DOHH2 (cell line): ENCODE data around the gene SCNN1B.

Source experiments
- H3F3A ChIP-seq: fragments of 200-600 bp; sonication (generic), shearing (Covaris generic); 2 replicates; pipeline ENCODE4 v1.6.0; 2016; ENCODE audit warnings: antibody characterized with exemption, mild to moderate bottlenecking; ENCODE audit not compliant: control insufficient read depth, insufficient read depth
- H3K27ac ChIP-seq: fragments of 200-600 bp; sonication (generic); 2 replicates; pipeline ENCODE4 v1.5.1; 2014; ENCODE audit warnings: low read depth, mild to moderate bottlenecking, low read length, moderate library complexity
- H3K27me3 ChIP-seq: fragments of 200-600 bp; sonication (generic); 2 replicates; pipeline ENCODE4 v1.6.1; 2014; ENCODE audit warnings: mild to moderate bottlenecking, low read length, mixed read lengths; ENCODE audit not compliant: control insufficient read depth
- H3K36me3 ChIP-seq: fragments of 200-600 bp; sonication (generic); 2 replicates; pipeline ENCODE4 v1.6.1; 2014; ENCODE audit warnings: mild to moderate bottlenecking, low read length, moderate library complexity, mixed read lengths; ENCODE audit not compliant: control insufficient read depth
- H3K4me1 ChIP-seq: fragments of 200-600 bp; sonication (generic); 2 replicates; pipeline ENCODE4 v1.6.1; 2014; ENCODE audit warnings: mild to moderate bottlenecking, low read length, mixed read lengths; ENCODE audit not compliant: control insufficient read depth
- H3K4me2 ChIP-seq: fragments of 200-600 bp; sonication (generic); 2 replicates; pipeline ENCODE4 v1.6.0; 2014; ENCODE audit warnings: mild to moderate bottlenecking, low read length, moderate library complexity
- H3K4me3 ChIP-seq: fragments of 200-600 bp; sonication (generic); 2 replicates; pipeline ENCODE4 v1.5.1; 2014; ENCODE audit warnings: mild to moderate bottlenecking, low read length, mixed read lengths
- H3K79me2 ChIP-seq: fragments of 200-600 bp; sonication (generic); 2 replicates; pipeline ENCODE4 v1.6.1; 2014; ENCODE audit warnings: mild to moderate bottlenecking, low read length, mixed read lengths; ENCODE audit not compliant: control insufficient read depth
- H3K9me2 ChIP-seq: fragments of 200-600 bp; sonication (generic); replicated peaks from 2 replicates; pipeline ENCODE4 v1.6.1; 2014; ENCODE audit warnings: mild to moderate bottlenecking, low read length, mixed read lengths; ENCODE audit not compliant: control insufficient read depth
- H3K9me3 ChIP-seq: fragments of 200-600 bp; sonication (generic); 2 replicates; pipeline ENCODE4 v1.6.1; 2014; ENCODE audit warnings: antibody characterized with exemption, low read length, mixed read lengths; ENCODE audit not compliant: control insufficient read depth, insufficient read depth
- H4K20me1 ChIP-seq: fragments of 200-600 bp; sonication (generic); 2 replicates; pipeline ENCODE4 v1.6.0; 2014; ENCODE audit warnings: low read depth, mild to moderate bottlenecking, antibody characterized with exemption, low read length, moderate library complexity; ENCODE audit not compliant: control insufficient read depth, insufficient read depth
- EZH2phosphoT487 ChIP-seq: fragments of 200-600 bp; sonication (generic); IDR thresholded peaks from 2 replicates; pipeline ENCODE4 v1.6.1; 2017; ENCODE audit warnings: borderline replicate concordance, mild to moderate bottlenecking, antibody characterized with exemption, low read length, moderate library complexity, mixed read lengths
- TF ChIP-seq, protein P1 (sequence below): fragments of 200-600 bp; sonication (generic); IDR thresholded peaks from one replicate; pipeline ENCODE4 v1.5.1; 2014; ENCODE audit warnings: antibody characterized with exemption, mild to moderate bottlenecking, low read depth, low read length; ENCODE audit not compliant: poor library complexity, severe bottlenecking

Gene SCNN1B

DNA sequence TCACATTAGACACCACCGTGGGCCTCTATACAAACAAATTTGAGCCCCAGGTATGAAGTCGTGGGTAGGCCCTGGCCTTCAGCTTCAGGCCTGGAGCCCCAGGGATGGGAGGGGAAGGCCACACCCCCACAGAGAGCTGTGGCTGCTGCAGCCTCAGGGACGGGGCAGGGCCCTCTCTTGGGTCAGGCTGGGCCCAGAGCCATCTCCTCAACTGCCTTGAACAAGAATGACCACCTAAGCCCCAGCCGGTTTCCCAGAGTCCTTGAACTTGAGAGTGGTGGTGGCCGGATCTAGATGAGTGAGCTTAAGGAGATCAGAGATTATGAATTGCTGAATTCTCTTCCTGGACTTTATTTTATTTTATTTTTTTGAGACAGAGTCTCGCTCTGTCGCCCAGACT is 18.6 kb downstream of the SCNN1B start:
- Histone ChIP-seq H3F3A (no peaks in the 10 kb centered on the region), H3K36me3 (no peaks in the 10 kb centered on the region), H3K79me2 (no peaks in the 10 kb centered on the region), H3K9me2 (no peaks in the 10 kb centered on the region), H3K9me3 (no peaks in the 10 kb centered on the region), H3K4me2 (no peak overlapping the region), H3K27ac (no peak overlapping the region), H3K4me3 (no peak overlapping the region), H3K4me1 (no peaks in the 10 kb centered on the region), H4K20me1 (no peaks in the 10 kb centered on the region), H3K27me3 (no peaks in the 10 kb centered on the region)
- TF ChIP-seq, protein P1, sequence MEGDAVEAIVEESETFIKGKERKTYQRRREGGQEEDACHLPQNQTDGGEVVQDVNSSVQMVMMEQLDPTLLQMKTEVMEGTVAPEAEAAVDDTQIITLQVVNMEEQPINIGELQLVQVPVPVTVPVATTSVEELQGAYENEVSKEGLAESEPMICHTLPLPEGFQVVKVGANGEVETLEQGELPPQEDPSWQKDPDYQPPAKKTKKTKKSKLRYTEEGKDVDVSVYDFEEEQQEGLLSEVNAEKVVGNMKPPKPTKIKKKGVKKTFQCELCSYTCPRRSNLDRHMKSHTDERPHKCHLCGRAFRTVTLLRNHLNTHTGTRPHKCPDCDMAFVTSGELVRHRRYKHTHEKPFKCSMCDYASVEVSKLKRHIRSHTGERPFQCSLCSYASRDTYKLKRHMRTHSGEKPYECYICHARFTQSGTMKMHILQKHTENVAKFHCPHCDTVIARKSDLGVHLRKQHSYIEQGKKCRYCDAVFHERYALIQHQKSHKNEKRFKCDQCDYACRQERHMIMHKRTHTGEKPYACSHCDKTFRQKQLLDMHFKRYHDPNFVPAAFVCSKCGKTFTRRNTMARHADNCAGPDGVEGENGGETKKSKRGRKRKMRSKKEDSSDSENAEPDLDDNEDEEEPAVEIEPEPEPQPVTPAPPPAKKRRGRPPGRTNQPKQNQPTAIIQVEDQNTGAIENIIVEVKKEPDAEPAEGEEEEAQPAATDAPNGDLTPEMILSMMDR = no peak
- TF ChIP-seq EZH2phosphoT487 = no peak

DNA sequence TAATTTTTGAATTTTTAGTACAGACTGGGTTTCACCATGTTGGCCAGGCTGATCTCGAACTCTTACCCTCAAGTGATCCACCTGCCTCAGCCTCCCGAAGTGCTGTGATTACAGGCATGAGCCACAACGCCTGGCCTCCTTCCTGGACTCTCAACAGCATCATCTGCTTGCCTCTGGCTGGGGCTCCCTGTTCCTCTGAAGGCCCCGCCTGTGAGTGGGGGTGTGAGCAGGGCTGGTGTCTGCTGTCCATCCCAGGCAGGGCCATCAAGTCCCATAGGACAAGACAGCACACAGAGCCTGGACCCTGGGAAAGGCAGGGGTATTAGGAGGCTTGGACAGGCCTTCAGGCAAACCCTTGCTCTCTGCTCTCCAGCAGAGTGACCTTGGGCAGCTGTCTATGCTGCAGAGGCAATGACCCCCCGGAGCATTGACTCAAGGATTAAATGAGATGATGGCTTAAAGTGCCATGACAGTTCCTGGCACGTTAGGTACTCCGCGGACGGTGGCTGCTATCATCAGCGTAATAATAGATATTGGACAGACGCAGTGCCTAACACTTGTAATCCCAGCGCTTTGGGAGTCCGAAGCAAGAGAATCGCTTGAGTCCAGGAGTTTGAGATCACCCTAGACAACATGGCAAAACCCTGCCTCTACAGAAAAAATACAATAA is 19.2 kb downstream of the SCNN1B start:
- H3K9me2 ChIP-seq = no peaks in the 10 kb centered on the region
- H3K4me2 ChIP-seq = no peak overlapping the region
- no peaks in the 10 kb centered on the region for H3K36me3 ChIP-seq
- H3F3A ChIP-seq = no peaks in the 10 kb centered on the region
- H3K4me3 ChIP-seq = no peak overlapping the region
- no peaks in the 10 kb centered on the region for H3K9me3 ChIP-seq
- no peaks in the 10 kb centered on the region for H3K4me1 ChIP-seq
- no peak overlapping the region for H3K27ac ChIP-seq
- H3K79me2 ChIP-seq = no peaks in the 10 kb centered on the region
- no peaks in the 10 kb centered on the region for H4K20me1 ChIP-seq
- TF ChIP-seq EZH2phosphoT487 = no peak
- TF ChIP-seq, protein P1 = no peak
- H3K27me3 ChIP-seq = no peaks in the 10 kb centered on the region

GRCh38 chr16:23323224-23324030 is 21.3 kb downstream of the SCNN1B start:
- Histone ChIP-seq H3K36me3 (no peaks in the 10 kb centered on the region), H3K79me2 (no peaks in the 10 kb centered on the region), H3K4me2 (no peak overlapping the region), H3K9me2 (no peaks in the 10 kb centered on the region), H3K27me3 (no peaks in the 10 kb centered on the region), H3K4me1 (no peaks in the 10 kb centered on the region), H3K9me3 (no peaks in the 10 kb centered on the region), H4K20me1 (no peaks in the 10 kb centered on the region), H3K27ac (no peak overlapping the region), H3F3A (no peaks in the 10 kb centered on the region), H3K4me3 (no peak overlapping the region)
- TF ChIP-seq, protein P1 = no peak
- no peak for TF ChIP-seq EZH2phosphoT487
